ENCODE data around the gene MEOX1. TPM values are rescaled to one million over a fixed set of nuclear protein-coding genes. Genes with fewer than 3 reads are reported as not detected.

MEOX1 gene
- total RNA-seq, 2 donors from 2014 or later = 0.64 to 4.1 TPM

GRCh38 chr17:43614561-43614960 lies 47.2 kb downstream of the MEOX1 start:
- no peaks in the 10 kb centered on the region for H3K4me1 ChIP-seq
- no peak for DNase-seq
- H3K36me3 ChIP-seq = no peaks in the 10 kb centered on the region
- no peaks in the 10 kb centered on the region for H3K9me3 ChIP-seq
- intact Hi-C loops (cut with DNase I) = no loop called here
- H3K27ac ChIP-seq = no peak overlapping the region
- H3K9ac ChIP-seq (ENCODE audit: low read depth in 2 of 2, low read length in 2 of 2) = no peak overlapping the region
- no peaks in the 10 kb centered on the region for H3K27me3 ChIP-seq
- no peak for TF ChIP-seq CTCF (IDR thresholded peaks at IDR 0.05)
- H3K4me3 ChIP-seq = no peak overlapping the region

- Histone ChIP-seq H3K4me3 (no peak overlapping the region), H3K27me3 (no peaks in the 10 kb centered on the region), H3K9ac (ENCODE audit: low read depth in 2 of 2, low read length in 2 of 2) (no peak overlapping the region), H3K36me3 (no peaks in the 10 kb centered on the region), H3K27ac (no peak overlapping the region), H3K9me3 (no peaks in the 10 kb centered on the region), H3K4me1 (no peaks in the 10 kb centered on the region)
- no peak for TF ChIP-seq CTCF (IDR thresholded peaks at IDR 0.05)
- no peak for DNase-seq
- intact Hi-C loops (cut with DNase I) = no loop called here
These were observed 47.8 kb downstream of the MEOX1 start for GRCh38 chr17:43613917-43614316.

GRCh38 chr17:43612515-43612914 lies 49.2 kb downstream of the MEOX1 start:
- TF ChIP-seq CTCF (IDR thresholded peaks at IDR 0.05) = no peak
- Histone ChIP-seq H3K9me3 (no peaks in the 10 kb centered on the region), H3K4me1 (no peaks in the 10 kb centered on the region), H3K27ac (no peak overlapping the region), H3K36me3 (no peaks in the 10 kb centered on the region), H3K4me3 (no peak overlapping the region), H3K27me3 (no peaks in the 10 kb centered on the region), H3K9ac (ENCODE audit: low read depth in 2 of 2, low read length in 2 of 2) (no peak overlapping the region)
- DNase-seq = no peak
- intact Hi-C loops (cut with DNase I) = no loop called here

- intact Hi-C loops (cut with DNase I) = no loop called here
- no peak overlapping the region for H3K4me3 ChIP-seq
These were observed 50.3 kb downstream of the MEOX1 start for GRCh38 chr17:43611230-43611969.

GRCh38 chr17:43609613-43610385 lies 51.9 kb downstream of the MEOX1 start:
- H3K27ac ChIP-seq = no peak overlapping the region
- DNase-seq = no peak
- no peak overlapping the region for H3K4me3 ChIP-seq
- H3K4me1 ChIP-seq = no peaks in the 10 kb centered on the region
- no peaks in the 10 kb centered on the region for H3K9me3 ChIP-seq
- no peak for TF ChIP-seq CTCF (IDR thresholded peaks at IDR 0.05)
- H3K27me3 ChIP-seq = no peaks in the 10 kb centered on the region
- intact Hi-C loops (cut with DNase I) = no loop called here
- no peaks in the 10 kb centered on the region for H3K36me3 ChIP-seq
- H3K9ac ChIP-seq (ENCODE audit: low read depth in 2 of 2, low read length in 2 of 2) = no peak overlapping the region

More at GRCh38 chr17:43611230-43611969, 50.3 kb downstream of the MEOX1 start:
- Histone ChIP-seq H3K4me1 (no peaks in the 10 kb centered on the region), H3K9me3 (no peaks in the 10 kb centered on the region), H3K27me3 (no peaks in the 10 kb centered on the region), H3K27ac (no peak overlapping the region), H3K36me3 (no peaks in the 10 kb centered on the region), H3K9ac (ENCODE audit: low read depth in 2 of 2, low read length in 2 of 2) (no peak overlapping the region)
- DNase-seq = no peak
- no peak for TF ChIP-seq CTCF (IDR thresholded peaks at IDR 0.05)
